GM18907 (cell line): ENCODE measurements around the gene NFATC3.

Source experiments
- ATAC-seq: cut with Tn5 transposase; IDR thresholded peaks from one replicate; pipeline ENCODE4 v1.9.1; 2021; ENCODE audit warnings: mild to moderate bottlenecking, moderate library complexity; ENCODE audit not compliant: unreplicated experiment

The NFATC3 gene

GRCh38 chr16:68085259-68086071, at the start of gene NFATC3:
Gene NFATC3 (plus strand): TSS chr16:68085370. CDS start chr16:68085682, 312 bp downstream.
- ATAC-seq: peak; percentile 52

- no peak for ATAC-seq
These were observed 47.2 kb upstream of the NFATC3 start for GRCh38 chr16:68037841-68038597.

GRCh38 chr16:68040506-68041288, 44.5 kb upstream of the NFATC3 start:
- no peak for ATAC-seq

- no peak for ATAC-seq
These were observed 43.4 kb upstream of the NFATC3 start for GRCh38 chr16:68041783-68042182.

- ATAC-seq: no peak
These were observed 39.1 kb upstream of the NFATC3 start for GRCh38 chr16:68046106-68046505.

- no peak for ATAC-seq
These were observed 37.2 kb upstream of the NFATC3 start for GRCh38 chr16:68047987-68048386.

GRCh38 chr16:68049449-68049848, 35.7 kb upstream of the NFATC3 start:
- no peak for ATAC-seq

- ATAC-seq: no peak
These were observed 29.8 kb upstream of the NFATC3 start for GRCh38 chr16:68055395-68055794.

- ATAC-seq: no peak
These were observed 25.4 kb upstream of the NFATC3 start for GRCh38 chr16:68059804-68060203.

- no peak for ATAC-seq
These were observed 23.8 kb upstream of the NFATC3 start for GRCh38 chr16:68061396-68061795.

- ATAC-seq: no peak
These were observed 22.2 kb upstream of the NFATC3 start for GRCh38 chr16:68062910-68063393.

- no peak for ATAC-seq
These were observed 20.3 kb upstream of the NFATC3 start for GRCh38 chr16:68064791-68065365.

- ATAC-seq: no peak
These were observed 19.4 kb upstream of the NFATC3 start for GRCh38 chr16:68065716-68066305.

GRCh38 chr16:68066763-68067162, 18.4 kb upstream of the NFATC3 start:
- ATAC-seq: no peak

- ATAC-seq: no peak
These were observed 16.2 kb upstream of the NFATC3 start for GRCh38 chr16:68068926-68069325.

GRCh38 chr16:68069511-68070248, 15.5 kb upstream of the NFATC3 start:
- ATAC-seq: no peak

GRCh38 chr16:68070249-68070730, 14.9 kb upstream of the NFATC3 start:
- peak; percentile 27 for ATAC-seq

GRCh38 chr16:68070806-68071517, 14.2 kb upstream of the NFATC3 start:
- peak; percentile 41 for ATAC-seq

GRCh38 chr16:68071518-68071901, 13.7 kb upstream of the NFATC3 start:
- ATAC-seq: no peak
